ENCODE data around the gene GNA14. TPM values are rescaled to one million over a fixed set of nuclear protein-coding genes. Genes with fewer than 3 reads are reported as not detected.
A peak's percentile ranks its signal among the peaks of the same experiment; 100 is the strongest.

GNA14 gene
- total and polyA plus RNA-seq, 8 donors = 4.3 to 12.8 (median 10.1) TPM

DNA sequence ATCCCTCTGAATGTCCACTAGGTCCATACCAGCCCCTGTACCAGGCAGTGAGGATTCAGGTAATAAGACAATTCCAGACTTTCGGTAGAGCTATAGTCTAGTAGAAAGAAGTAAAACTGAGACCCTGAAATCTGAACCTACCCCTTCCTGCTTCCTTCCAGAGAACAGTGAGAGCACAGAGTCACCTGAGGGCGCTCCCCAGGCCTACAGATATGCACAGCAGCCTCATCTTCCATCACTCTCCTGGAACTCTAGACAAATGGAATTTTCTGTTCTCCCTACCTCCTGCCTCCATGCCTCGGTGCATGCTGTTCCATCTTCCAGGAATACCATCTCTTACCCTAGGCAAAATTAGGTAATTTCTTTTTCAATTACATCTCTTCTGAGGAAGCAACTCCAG is 3.1 kb upstream of the GNA14 start:
- ATAC-seq (no peak), DNase-seq (no peak)
- Histone ChIP-seq H3K27ac (no peak overlapping the region), H3K4me1 (peaks cover 3 to 22% of the 10 kb centered on the region in 2 donors), H3K27me3 (peaks cover 0 to 29% of the 10 kb centered on the region in 2 donors), H3K36me3 (no peaks in the 10 kb centered on the region), H3K4me3 (no peak overlapping the region), H3K9me3 (no peaks in the 10 kb centered on the region)
- intact Hi-C loops (cut with DNase I) = no loop called here
- TF ChIP-seq, protein P1, sequence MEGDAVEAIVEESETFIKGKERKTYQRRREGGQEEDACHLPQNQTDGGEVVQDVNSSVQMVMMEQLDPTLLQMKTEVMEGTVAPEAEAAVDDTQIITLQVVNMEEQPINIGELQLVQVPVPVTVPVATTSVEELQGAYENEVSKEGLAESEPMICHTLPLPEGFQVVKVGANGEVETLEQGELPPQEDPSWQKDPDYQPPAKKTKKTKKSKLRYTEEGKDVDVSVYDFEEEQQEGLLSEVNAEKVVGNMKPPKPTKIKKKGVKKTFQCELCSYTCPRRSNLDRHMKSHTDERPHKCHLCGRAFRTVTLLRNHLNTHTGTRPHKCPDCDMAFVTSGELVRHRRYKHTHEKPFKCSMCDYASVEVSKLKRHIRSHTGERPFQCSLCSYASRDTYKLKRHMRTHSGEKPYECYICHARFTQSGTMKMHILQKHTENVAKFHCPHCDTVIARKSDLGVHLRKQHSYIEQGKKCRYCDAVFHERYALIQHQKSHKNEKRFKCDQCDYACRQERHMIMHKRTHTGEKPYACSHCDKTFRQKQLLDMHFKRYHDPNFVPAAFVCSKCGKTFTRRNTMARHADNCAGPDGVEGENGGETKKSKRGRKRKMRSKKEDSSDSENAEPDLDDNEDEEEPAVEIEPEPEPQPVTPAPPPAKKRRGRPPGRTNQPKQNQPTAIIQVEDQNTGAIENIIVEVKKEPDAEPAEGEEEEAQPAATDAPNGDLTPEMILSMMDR (IDR thresholded peaks at IDR 0.05) = no peak

DNA sequence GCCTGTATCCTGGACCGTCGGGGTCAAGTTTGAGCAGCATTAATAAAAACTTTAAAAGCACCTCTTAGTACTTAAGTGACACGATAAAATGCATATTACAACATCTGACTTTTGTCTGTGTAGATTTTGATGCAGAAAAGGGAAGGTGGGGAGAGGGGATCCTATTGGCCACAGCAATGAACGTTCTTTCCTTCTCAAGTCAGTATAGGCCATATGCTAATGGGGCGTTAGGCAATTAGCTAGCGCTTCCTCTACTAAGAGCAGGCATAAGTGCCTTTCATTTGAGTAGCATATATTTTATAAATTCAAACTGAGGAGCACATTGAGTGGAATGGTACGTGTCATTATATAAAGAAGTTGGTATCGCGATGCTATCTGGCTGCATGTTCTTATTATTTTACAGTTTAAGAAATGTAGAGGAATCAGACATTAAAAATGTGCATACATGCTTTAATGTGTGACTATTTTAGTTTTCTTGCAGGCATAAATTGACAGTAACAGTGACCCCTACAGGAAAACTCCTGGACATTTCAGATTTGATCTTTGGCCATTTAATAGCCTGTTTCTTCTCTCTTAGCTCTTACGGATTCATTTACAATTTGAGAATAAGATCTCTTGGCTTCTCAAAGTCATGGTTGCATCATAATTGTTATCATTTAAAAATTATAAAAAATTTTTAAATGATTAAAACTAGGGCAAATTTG is 1.1 kb upstream of the GNA14 start:
- Histone ChIP-seq H3K4me1 (peaks cover 3 to 22% of the 10 kb centered on the region in 2 donors), H3K27ac (peak overlapping the region; percentile 33 to 80), H3K36me3 (no peaks in the 10 kb centered on the region), H3K9me3 (no peaks in the 10 kb centered on the region), H3K4me3 (peak overlapping the region; percentile 45 to 48), H3K27me3 (peaks cover 0 to 37% of the 10 kb centered on the region in 2 donors)
- intact Hi-C loops (cut with DNase I) = no loop called here
- DNase-seq (peak in 1 of 4 donors; percentile 28), ATAC-seq (peak; percentile 52)
- TF ChIP-seq, protein P1 (IDR thresholded peaks at IDR 0.05) = peak; percentile 28 to 37

DNA sequence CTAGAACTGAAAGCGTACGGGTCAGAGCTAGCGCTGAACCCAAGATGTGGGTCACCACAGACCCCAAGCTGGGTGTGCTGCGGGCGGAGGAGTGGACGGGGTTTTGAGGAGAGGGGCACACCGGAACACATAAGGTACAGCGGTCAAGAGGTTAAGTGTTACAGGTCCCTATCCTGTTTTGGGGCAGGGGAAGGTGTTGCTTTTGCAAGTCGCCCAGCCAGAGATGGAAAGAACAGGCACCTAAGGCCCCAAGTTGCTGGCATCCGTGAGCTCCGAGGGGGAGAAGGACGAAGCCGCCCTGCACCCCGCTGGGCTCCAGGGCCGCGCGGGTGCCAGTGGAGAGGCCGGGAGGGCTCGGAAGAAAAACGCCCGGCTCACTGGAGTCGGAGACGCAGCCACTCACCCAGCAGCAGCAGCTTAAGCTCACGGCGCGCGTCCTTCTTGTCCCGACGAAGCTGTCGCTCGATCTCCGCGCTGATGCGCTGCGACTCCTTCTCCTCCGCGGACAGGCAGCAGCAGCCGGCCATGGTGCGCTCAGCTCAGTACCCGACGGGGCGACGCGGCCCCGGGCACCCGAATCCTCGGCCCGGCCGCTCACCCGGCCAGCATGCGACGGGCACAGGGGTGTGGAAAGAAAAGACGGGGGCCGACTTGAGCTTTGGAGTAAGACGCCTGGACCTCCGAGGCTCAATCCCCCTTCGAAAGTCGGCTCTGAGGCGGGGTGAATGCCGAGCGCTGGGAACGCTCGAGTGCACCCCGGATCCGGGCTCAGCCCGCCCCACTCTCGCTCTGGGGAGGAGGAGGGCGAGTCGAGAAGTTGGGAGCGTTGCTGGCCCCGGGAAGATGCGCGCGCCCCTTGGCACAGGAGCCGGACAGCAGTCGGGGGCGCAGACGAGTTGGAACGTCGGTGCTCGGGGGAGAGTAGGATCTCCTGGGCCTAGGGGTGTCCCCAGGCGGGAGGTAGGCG is 572 bp downstream of the GNA14 start:
- TF ChIP-seq, protein P1 (IDR thresholded peaks at IDR 0.05) = no peak
- Histone ChIP-seq H3K9me3 (no peaks in the 10 kb centered on the region), H3K27me3 (peaks cover 0 to 37% of the 10 kb centered on the region in 2 donors), H3K36me3 (no peaks in the 10 kb centered on the region), H3K4me1 (peaks cover 3 to 22% of the 10 kb centered on the region in 2 donors), H3K4me3 (peak overlapping the region; percentile 45 to 48), H3K27ac (peak overlapping the region; percentile 33 to 80)
- intact Hi-C loops (cut with DNase I) = no loop called here
- ATAC-seq (peak; percentile 40), DNase-seq (peak in 3 of 4 donors; percentile 48 to 81 (median 58))

DNA sequence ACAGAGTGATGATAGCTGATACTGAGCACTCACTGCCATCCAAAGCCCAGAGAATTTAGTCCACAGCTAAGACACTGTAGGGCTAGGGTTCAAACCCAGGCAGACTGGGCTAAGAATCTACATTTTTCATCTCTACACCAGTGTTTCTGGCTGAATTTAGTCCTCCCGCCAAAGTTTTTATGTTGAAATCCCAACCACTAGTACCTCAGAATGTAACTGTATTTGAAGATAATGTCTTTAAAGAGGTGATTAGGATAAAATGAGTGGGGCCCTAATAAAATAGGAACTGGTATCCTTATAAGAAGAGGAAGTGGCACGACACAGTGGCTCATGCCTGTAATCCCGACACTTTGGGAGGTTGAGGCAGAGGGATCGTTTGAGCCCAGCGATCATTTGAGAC is 4.3 kb downstream of the GNA14 start:
- no peaks in the 10 kb centered on the region for H3K9me3 ChIP-seq
- no peak overlapping the region for H3K27ac ChIP-seq
- H3K36me3 ChIP-seq = no peaks in the 10 kb centered on the region
- DNase-seq (no peak), ATAC-seq (no peak)
- intact Hi-C loops (cut with DNase I) = no loop called here
- no peak overlapping the region for H3K4me3 ChIP-seq
- peaks cover 0 to 19% of the 10 kb centered on the region in 2 donors for H3K4me1 ChIP-seq
- H3K27me3 ChIP-seq = peaks cover 0 to 34% of the 10 kb centered on the region in 2 donors
- TF ChIP-seq, protein P1 (IDR thresholded peaks at IDR 0.05) = no peak
